IMR-90 (cell line): ENCODE data around the gene CNP. TPM values are rescaled to one million over a fixed set of nuclear protein-coding genes. Genes with fewer than 3 reads are reported as not detected.

Experiments used
- ATAC-seq: fragments of 200-7000 bp; cut with Tn5 transposase; 2 replicates; pipeline ENCODE4 v1.9.1; 2020; ENCODE audit warnings: low read depth, mild to moderate bottlenecking, moderate library complexity
- BruUV-seq: library from RNA; stranded (reverse); fragments of 400-500 nt; replicated peaks from 2 replicates; lab custom pipeline; 2021; lab: Mats Ljungman, UMichigan
- CTCF ChIA-PET: fragments of 300-600 bp; formaldehyde crosslinking; extraction: SDS; loops from one replicate; lab custom pipeline; 2021; ENCODE audit warnings: antibody characterized with exemption; lab: Yijun Ruan, JAX
- POLR2A ChIA-PET: fragments of 300-600 bp; sonication (Branson Sonifier 250); formaldehyde crosslinking; loops from one replicate; lab custom pipeline; 2022; ENCODE audit warnings: antibody characterized with exemption; ENCODE audit not compliant: unreplicated experiment; lab: Charles Lee
- DNase-seq: peaks from one replicate; pipeline ENCODE4 v3.0.0; 2013
- H2AFZ ChIP-seq: replicated peaks from 2 replicates; pipeline ENCODE3; 2013; ENCODE audit warnings: low read length, mild to moderate bottlenecking; ENCODE audit not compliant: poor library complexity
- H2AK5ac ChIP-seq: 2 replicates; pipeline ENCODE4 v1.6.1; 2013; ENCODE audit warnings: low read depth, low read length, inconsistent platforms
- H2AK9ac ChIP-seq: replicated peaks from 2 replicates; pipeline ENCODE3; 2013; ENCODE audit warnings: mild to moderate bottlenecking, low read depth, low read length, moderate library complexity; ENCODE audit not compliant: poor library complexity
- H2BK120ac ChIP-seq: 2 replicates; pipeline ENCODE4 v1.6.1; 2013; ENCODE audit warnings: low read depth, low read length, inconsistent platforms
- H2BK15ac ChIP-seq: 3 replicates; pipeline ENCODE4 v1.6.1; 2013; ENCODE audit warnings: low read depth, low read length, inconsistent platforms
- H2BK20ac ChIP-seq: 2 replicates; pipeline ENCODE4 v1.6.1; 2013; ENCODE audit warnings: low read depth, mild to moderate bottlenecking, inconsistent platforms, low read length, moderate library complexity
- H2BK5ac ChIP-seq: 2 replicates; pipeline ENCODE4 v1.6.1; 2013; ENCODE audit warnings: mild to moderate bottlenecking, low read depth, low read length, inconsistent platforms; ENCODE audit not compliant: poor library complexity, severe bottlenecking
- H3K14ac ChIP-seq: replicated peaks from 2 replicates; pipeline ENCODE4 v1.6.1; 2013; ENCODE audit warnings: low read depth, low read length, inconsistent platforms
- H3K18ac ChIP-seq: 2 replicates; pipeline ENCODE4 v1.6.1; 2013; ENCODE audit warnings: low read depth, low read length, control low read depth
- H3K23ac ChIP-seq: 2 replicates; pipeline ENCODE4 v1.6.1; 2013; ENCODE audit warnings: low read depth, low read length, inconsistent platforms
- H3K27ac ChIP-seq: 2 replicates; pipeline ENCODE4 v1.5.1; 2013; ENCODE audit warnings: mild to moderate bottlenecking, control low read depth, low read length; ENCODE audit not compliant: insufficient read depth
- H3K27me3 ChIP-seq: 2 replicates; pipeline ENCODE4 v1.6.1; 2013; ENCODE audit warnings: low read length; ENCODE audit not compliant: control insufficient read depth, insufficient read depth
- H3K36me3 ChIP-seq: 2 replicates; pipeline ENCODE4 v1.6.1; 2013; ENCODE audit warnings: low read length, mixed read lengths; ENCODE audit not compliant: control insufficient read depth, insufficient read depth
- H3K4ac ChIP-seq: 2 replicates; pipeline ENCODE4 v1.6.1; 2013; ENCODE audit warnings: low read depth, low read length, inconsistent platforms
- H3K4me1 ChIP-seq: 2 replicates; pipeline ENCODE4 v1.6.1; 2013; ENCODE audit warnings: low read length, mixed read lengths; ENCODE audit not compliant: control insufficient read depth, insufficient read depth
- H3K4me2 ChIP-seq: 2 replicates; pipeline ENCODE4 v1.6.1; 2013; ENCODE audit warnings: low read depth, mild to moderate bottlenecking, control low read depth, low read length, moderate library complexity
- H3K4me3 ChIP-seq: 2 replicates; pipeline ENCODE4 v1.5.1; 2013; ENCODE audit warnings: low read depth, mild to moderate bottlenecking, control low read depth, low read length, moderate library complexity; ENCODE audit not compliant: insufficient read depth
- H3K56ac ChIP-seq: 2 replicates; pipeline ENCODE4 v1.6.1; 2013; ENCODE audit warnings: low read length, inconsistent platforms; ENCODE audit not compliant: insufficient read depth; ENCODE audit errors: extremely low read depth
- H3K79me1 ChIP-seq, 2 experiments: 2 replicates each; pipeline ENCODE4 v1.6.1; 2013; ENCODE audit warnings: low read length in 2 of 2, inconsistent platforms in 1 of 2, low read depth in 1 of 2
- H3K9ac ChIP-seq: 2 replicates; pipeline ENCODE4 v1.6.1; 2013; ENCODE audit warnings: low read depth, low read length, control low read depth
- H3K9me1 ChIP-seq: 2 replicates; pipeline ENCODE4 v1.6.1; 2013; ENCODE audit warnings: low read length, inconsistent platforms; ENCODE audit not compliant: insufficient read depth
- H3K9me3 ChIP-seq: 2 replicates; pipeline ENCODE4 v1.6.1; 2013; ENCODE audit warnings: low read length; ENCODE audit not compliant: control insufficient read depth, insufficient read depth
- H4K20me1 ChIP-seq: 2 replicates; pipeline ENCODE4 v1.6.1; 2013; ENCODE audit warnings: low read length, inconsistent platforms; ENCODE audit not compliant: insufficient read depth
- H4K5ac ChIP-seq: 2 replicates; pipeline ENCODE4 v1.6.1; 2013; ENCODE audit warnings: mild to moderate bottlenecking, low read depth, low read length, control low read depth
- H4K8ac ChIP-seq, 2 experiments: 2 replicates each; pipeline ENCODE4 v1.6.1; 2013; ENCODE audit warnings: low read depth in 2 of 2, low read length in 2 of 2, control low read depth in 1 of 2, inconsistent platforms in 1 of 2
- H4K91ac ChIP-seq: 2 replicates; pipeline ENCODE4 v1.6.1; 2013; ENCODE audit warnings: low read depth, low read length, inconsistent platforms; ENCODE audit not compliant: insufficient read depth
- BHLHE40 ChIP-seq: fragments of 150-350 bp; IDR thresholded peaks from 2 replicates; pipeline ENCODE4 v1.6.1; 2016; ENCODE audit warnings: mild to moderate bottlenecking, low read depth, low read length
- CEBPB ChIP-seq: IDR thresholded peaks from 2 replicates; pipeline ENCODE4 v1.6.1; 2012; ENCODE audit warnings: low read depth, low read length, improper control_type of control experiment
- CHD1 ChIP-seq: IDR thresholded peaks from 2 replicates; pipeline ENCODE4 v1.6.1; 2012; ENCODE audit warnings: low read depth, low read length, improper control_type of control experiment
- FOS ChIP-seq: fragments of 150-350 bp; IDR thresholded peaks from 2 replicates; pipeline ENCODE4 v1.6.1; 2016; ENCODE audit warnings: low read depth, low read length
- MAFK ChIP-seq: IDR thresholded peaks from 2 replicates; pipeline ENCODE4 v1.6.1; 2012; ENCODE audit warnings: low read depth, low read length, improper control_type of control experiment
- MAZ ChIP-seq: IDR thresholded peaks from 2 replicates; pipeline ENCODE4 v1.6.1; 2012; ENCODE audit warnings: low read depth, mild to moderate bottlenecking, low read length, improper control_type of control experiment, moderate library complexity, borderline replicate concordance
- MXI1 ChIP-seq: IDR thresholded peaks from 2 replicates; pipeline ENCODE4 v1.6.1; 2012; ENCODE audit warnings: low read depth, mild to moderate bottlenecking, low read length, moderate library complexity, borderline replicate concordance
- NFE2L2 ChIP-seq: fragments of 150-350 bp; IDR thresholded peaks from 2 replicates; pipeline ENCODE4 v1.6.1; 2016; ENCODE audit warnings: low read depth, mild to moderate bottlenecking, low read length
- POLR2A ChIP-seq: IDR thresholded peaks from 2 replicates; pipeline ENCODE4 v1.6.1; 2012; ENCODE audit warnings: mild to moderate bottlenecking, low read depth, low read length
- RAD21 ChIP-seq: IDR thresholded peaks from 2 replicates; pipeline ENCODE4 v1.6.1; 2012; ENCODE audit warnings: low read length, improper control_type of control experiment
- RCOR1 ChIP-seq: IDR thresholded peaks from 2 replicates; pipeline ENCODE4 v1.6.1; 2012; ENCODE audit warnings: mild to moderate bottlenecking, low read length, improper control_type of control experiment; ENCODE audit not compliant: insufficient replicate concordance
- RFX5 ChIP-seq: IDR thresholded peaks from 2 replicates; pipeline ENCODE4 v1.8.0; 2012; ENCODE audit warnings: low read depth, mild to moderate bottlenecking, low read length, moderate library complexity
- SMC3 ChIP-seq: fragments of 150-350 bp; IDR thresholded peaks from 2 replicates; pipeline ENCODE4 v1.6.1; 2016; ENCODE audit warnings: low read depth, mild to moderate bottlenecking, antibody characterized with exemption, low read length, moderate library complexity
- WGBS, 2 experiments: methylation state at CpG; one replicate each; pipeline versions ENCODE4 v1.1.5 to v1.1.7; 2013; ENCODE audit warnings: missing lambda C conversion rate in 2 of 2; ENCODE audit not compliant: insufficient read length in 1 of 2; ENCODE audit errors: extremely low coverage in 2 of 2; 5-methylcytosine and 5-hydroxymethylcytosine counted together
- dilution Hi-C: fragments of 300-500 bp; cut with HindIII; formaldehyde crosslinking; loops from one replicate; pipeline ENCODE4 v1.14.3; 2018; ENCODE audit warnings: low sequenced_read_pairs; ENCODE audit not compliant: unreplicated experiment
- in situ Hi-C: fragments of 300-500 bp; cut with MboI; formaldehyde crosslinking; loops from 3 replicates; pipeline ENCODE4 v1.14.3; 2019; ENCODE audit warnings: low sequenced_read_pairs, inconsistent platforms, mixed read lengths
- intact Hi-C: fragments of 100-400 bp; cut with micrococcal nuclease; formaldehyde crosslinking; loops from 2 replicates; pipeline ENCODE4 v1.10.0; 2022
- polyA plus RNA-seq, 3 experiments: library from polyadenylated mRNA; depleted of rRNA; stranded (reverse); fragments of >200 nt; gene quantifications; 2 replicates each; pipeline ENCODE4 v1.2.3, GENCODE V29; 2012; ENCODE audit warnings: low replicate concordance in 1 of 3
- total RNA-seq: library from RNA; depleted of rRNA; stranded (reverse); fragments of >200 nt; gene quantifications from 2 replicates; pipeline ENCODE4 v1.2.3, GENCODE V29; 2012
- TF ChIP-seq, protein P1 (sequence below): fragments of 150-350 bp; IDR thresholded peaks from 2 replicates; pipeline ENCODE4 v1.6.1; 2017; ENCODE audit warnings: mild to moderate bottlenecking, antibody characterized with exemption, low read length, low read depth
- TF ChIP-seq, protein P2 (sequence below): fragments of 150-350 bp; IDR thresholded peaks from 2 replicates; pipeline ENCODE4 v1.6.1; 2016; ENCODE audit warnings: low read depth, mild to moderate bottlenecking, low read length, moderate library complexity, borderline replicate concordance
- TF ChIP-seq, protein P3 (sequence below): conservative IDR thresholded peaks from 2 replicates; pipeline ENCODE4 v1.5.1; 2012; ENCODE audit warnings: mild to moderate bottlenecking, low read depth, low read length, improper control_type of control experiment

CNP gene
- total and polyA plus RNA-seq, 2 of the 4 experiments (the other 2 are of a cell fraction) = 45.5 to 46.4 TPM

DNA sequence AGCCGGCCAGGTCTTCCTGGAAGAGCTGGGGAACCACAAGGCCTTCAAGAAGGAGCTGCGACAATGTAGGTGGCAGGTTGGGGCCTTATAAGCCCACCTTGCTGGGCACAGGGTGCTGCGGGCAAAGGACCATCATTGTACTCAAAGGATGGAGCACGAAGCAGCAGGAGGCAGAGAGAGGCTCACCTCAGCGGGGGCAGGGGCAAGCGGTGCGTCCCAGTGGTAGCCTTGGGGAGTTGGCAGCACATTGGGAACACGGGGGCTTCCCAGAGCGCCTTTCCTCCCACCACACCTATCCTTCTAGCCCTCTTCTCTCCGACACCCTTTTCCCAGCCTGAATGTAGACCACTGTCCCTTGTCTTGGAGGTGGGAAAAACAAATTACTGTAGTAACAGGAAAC lies 2.1 kb downstream of the CNP start:
- no peak overlapping the region for H3K27ac ChIP-seq
- H3K14ac ChIP-seq = no peak overlapping the region
- ATAC-seq (no peak), DNase-seq (no peak)
- no peak overlapping the region for H2BK5ac ChIP-seq
- no peak overlapping the region for H3K23ac ChIP-seq
- in situ Hi-C loops (loop anchor here (5.0 to 10.0 kb wide), 2 partner anchors 144 to 234 kb away; partner anchors contain the start of genes DHX58 and HAP1), dilution Hi-C loops (no loop called here), intact Hi-C loops (no loop called here)
- H3K9me1 ChIP-seq = peaks cover 16% of the 10 kb centered on the region
- TF ChIP-seq MAFK (no peak), CHD1 (no peak), SMC3 (no peak), POLR2A (no peak), MXI1 (no peak), RCOR1 (no peak), NFE2L2 (no peak), RAD21 (no peak), BHLHE40 (no peak), FOS (no peak), CEBPB (no peak), MAZ (no peak), RFX5 (no peak)
- TF ChIP-seq, protein P1, sequence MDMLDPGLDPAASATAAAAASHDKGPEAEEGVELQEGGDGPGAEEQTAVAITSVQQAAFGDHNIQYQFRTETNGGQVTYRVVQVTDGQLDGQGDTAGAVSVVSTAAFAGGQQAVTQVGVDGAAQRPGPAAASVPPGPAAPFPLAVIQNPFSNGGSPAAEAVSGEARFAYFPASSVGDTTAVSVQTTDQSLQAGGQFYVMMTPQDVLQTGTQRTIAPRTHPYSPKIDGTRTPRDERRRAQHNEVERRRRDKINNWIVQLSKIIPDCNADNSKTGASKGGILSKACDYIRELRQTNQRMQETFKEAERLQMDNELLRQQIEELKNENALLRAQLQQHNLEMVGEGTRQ = no peak
- TF ChIP-seq, protein P2, sequence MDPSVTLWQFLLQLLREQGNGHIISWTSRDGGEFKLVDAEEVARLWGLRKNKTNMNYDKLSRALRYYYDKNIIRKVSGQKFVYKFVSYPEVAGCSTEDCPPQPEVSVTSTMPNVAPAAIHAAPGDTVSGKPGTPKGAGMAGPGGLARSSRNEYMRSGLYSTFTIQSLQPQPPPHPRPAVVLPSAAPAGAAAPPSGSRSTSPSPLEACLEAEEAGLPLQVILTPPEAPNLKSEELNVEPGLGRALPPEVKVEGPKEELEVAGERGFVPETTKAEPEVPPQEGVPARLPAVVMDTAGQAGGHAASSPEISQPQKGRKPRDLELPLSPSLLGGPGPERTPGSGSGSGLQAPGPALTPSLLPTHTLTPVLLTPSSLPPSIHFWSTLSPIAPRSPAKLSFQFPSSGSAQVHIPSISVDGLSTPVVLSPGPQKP = no peak
- TF ChIP-seq, protein P3, sequence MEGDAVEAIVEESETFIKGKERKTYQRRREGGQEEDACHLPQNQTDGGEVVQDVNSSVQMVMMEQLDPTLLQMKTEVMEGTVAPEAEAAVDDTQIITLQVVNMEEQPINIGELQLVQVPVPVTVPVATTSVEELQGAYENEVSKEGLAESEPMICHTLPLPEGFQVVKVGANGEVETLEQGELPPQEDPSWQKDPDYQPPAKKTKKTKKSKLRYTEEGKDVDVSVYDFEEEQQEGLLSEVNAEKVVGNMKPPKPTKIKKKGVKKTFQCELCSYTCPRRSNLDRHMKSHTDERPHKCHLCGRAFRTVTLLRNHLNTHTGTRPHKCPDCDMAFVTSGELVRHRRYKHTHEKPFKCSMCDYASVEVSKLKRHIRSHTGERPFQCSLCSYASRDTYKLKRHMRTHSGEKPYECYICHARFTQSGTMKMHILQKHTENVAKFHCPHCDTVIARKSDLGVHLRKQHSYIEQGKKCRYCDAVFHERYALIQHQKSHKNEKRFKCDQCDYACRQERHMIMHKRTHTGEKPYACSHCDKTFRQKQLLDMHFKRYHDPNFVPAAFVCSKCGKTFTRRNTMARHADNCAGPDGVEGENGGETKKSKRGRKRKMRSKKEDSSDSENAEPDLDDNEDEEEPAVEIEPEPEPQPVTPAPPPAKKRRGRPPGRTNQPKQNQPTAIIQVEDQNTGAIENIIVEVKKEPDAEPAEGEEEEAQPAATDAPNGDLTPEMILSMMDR = no peak
- no TSS peak for BruUV-seq
- H2AK5ac ChIP-seq = no peak overlapping the region
- H3K4me1 ChIP-seq = peaks cover 11% of the 10 kb centered on the region
- H2BK15ac ChIP-seq = no peak overlapping the region
- H2AFZ ChIP-seq = no peak overlapping the region
- peaks cover 36% of the 10 kb centered on the region for H4K20me1 ChIP-seq
- no peaks in the 10 kb centered on the region for H3K27me3 ChIP-seq
- H3K9ac ChIP-seq = no peak overlapping the region
- H3K4ac ChIP-seq = no peak overlapping the region
- H2AK9ac ChIP-seq = no peak overlapping the region
- ChIA-PET CTCF (interaction anchor here (0.5 kb wide), 1 partner anchor 57 kb away, joined by 5 read pairs; no protein-coding TSS in a partner anchor), POLR2A (no interaction called here)
- 93% methylated on average over 2 of the region's 10 CpGs; no CpG with 5 or more reads in 1 of the 2 experiments for WGBS, 2 experiments
- no peak overlapping the region for H3K4me2 ChIP-seq
- H3K4me3 ChIP-seq = no peak overlapping the region
- H4K8ac ChIP-seq = no peak overlapping the region
- H4K91ac ChIP-seq = no peak overlapping the region
- H4K5ac ChIP-seq = no peak overlapping the region
- H2BK120ac ChIP-seq = no peak overlapping the region
- no peak overlapping the region for H3K56ac ChIP-seq
- peaks cover 43% of the 10 kb centered on the region for H3K36me3 ChIP-seq
- no peak overlapping the region for H3K18ac ChIP-seq
- H3K79me1 ChIP-seq = peaks cover 30 to 60% of the 10 kb centered on the region in 2 experiments
- H2BK20ac ChIP-seq = no peak overlapping the region
- no peaks in the 10 kb centered on the region for H3K9me3 ChIP-seq
